Transverse colon (tissue), 3 donors: ENCODE measurements around the gene NDUFB6.

Experiments
- CTCF ChIP-seq, 5 experiments: fragments of 200-600 bp in 3 of 5; fragments of 450-650 bp in 2 of 5; sonication (generic) in 3 of 5; IDR thresholded peaks; 1 replicate in 2 of 5; 2 replicates in 3 of 5; pipeline ENCODE4 v1.5.1; 2016 to 2017; ENCODE audit warnings: antibody characterized with exemption in 5 of 5, inconsistent platforms in 3 of 5, mild to moderate bottlenecking in 2 of 5, moderate library complexity in 1 of 5
- EP300 ChIP-seq: sonication (generic); formaldehyde crosslinking; IDR thresholded peaks from one replicate; pipeline ENCODE4 v1.6.1; 2017; ENCODE audit warnings: antibody characterized with exemption, low read depth

DNA sequence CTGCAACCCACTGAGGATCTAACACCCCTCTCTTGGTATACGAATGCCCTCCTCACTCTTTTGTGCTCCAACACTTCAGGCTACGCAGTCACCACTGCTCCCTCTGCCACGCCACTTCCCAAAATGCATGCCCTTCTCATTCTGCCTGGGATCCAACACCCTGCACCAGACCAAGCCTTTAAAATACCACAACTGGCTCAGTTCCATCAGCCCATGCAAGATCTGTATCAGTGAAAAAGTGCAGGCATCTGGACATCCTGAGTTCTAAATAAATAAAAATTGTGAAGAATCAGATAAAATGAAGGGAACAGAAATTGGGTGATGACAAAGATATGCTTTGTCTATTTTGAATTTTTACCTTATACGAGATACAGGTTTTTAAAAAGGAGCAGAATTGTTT, 2.7 kb downstream of the NDUFB6 start:
- TF ChIP-seq CTCF (IDR thresholded peaks at IDR 0.05) (no peak), EP300 (no peak)
